GM12878 (cell line): Measurements from ENCODE around the gene SRMS. TPM values are rescaled to one million over a fixed set of nuclear protein-coding genes. Genes with fewer than 3 reads are reported as not detected.

Experiments
- ATAC-seq: fragments of 200-7000 bp; cut with Tn5 transposase; 3 replicates; pipeline ENCODE4 v1.9.1; 2020; ENCODE audit warnings: mild to moderate bottlenecking, moderate library complexity
- BruUV-seq: library from RNA; stranded (reverse); fragments of 400-500 nt; replicated peaks from 2 replicates; lab custom pipeline; 2021; lab: Mats Ljungman, UMichigan
- CTCF ChIA-PET: fragments of 300-600 bp; sonication (Branson Sonifier 250); formaldehyde crosslinking; extraction: SDS; loops from one replicate; lab custom pipeline; 2021; ENCODE audit warnings: inconsistent platforms; lab: Yijun Ruan, JAX
- POLR2A ChIA-PET: fragments of 350-600 bp; formaldehyde crosslinking; extraction: SDS; loops from one replicate; lab custom pipeline; 2021; ENCODE audit warnings: inconsistent platforms; lab: Charles Lee
- RAD21 ChIA-PET: fragments of 300-600 bp; sonication (Branson Sonifier 250); formaldehyde crosslinking; loops from one replicate; lab custom pipeline; 2023; ENCODE audit warnings: antibody characterized with exemption; ENCODE audit not compliant: unreplicated experiment; lab: Charles Lee
- SMC1A ChIA-PET: fragments of 300-600 bp; sonication (Branson Sonifier 250); formaldehyde crosslinking; loops from one replicate; lab custom pipeline; 2023; ENCODE audit not compliant: unreplicated experiment, uncharacterized antibody; lab: Charles Lee
- DNase-seq: peaks from one replicate; pipeline ENCODE4 v3.0.0-alpha.2; 2011; ENCODE audit warnings: low read depth, low spot score
- FAIRE-seq: peaks from 3 replicates; lab custom pipeline; 2011; peaks lifted over from hg19 to GRCh38; lab: Jason Lieb, UNC
- H2AFZ ChIP-seq: 2 replicates; pipeline ENCODE4 v1.6.0; 2011; ENCODE audit warnings: low read depth, low read length, control low read depth; ENCODE audit not compliant: control insufficient read depth
- H3K27ac ChIP-seq: 2 replicates; pipeline ENCODE4 v1.5.1; 2011; ENCODE audit warnings: control low read depth; ENCODE audit not compliant: control insufficient read depth, insufficient read depth
- H3K27me3 ChIP-seq, 2 experiments: replicated peaks in 1 of 2; 2 replicates each; pipeline versions ENCODE4 v1.6.0 to v1.6.1; 2011; ENCODE audit warnings: low read length in 1 of 2; ENCODE audit not compliant: control insufficient read depth in 2 of 2, insufficient read depth in 2 of 2
- H3K36me3 ChIP-seq, 2 experiments: 2 replicates each; pipeline ENCODE4 v1.5.1; 2011; ENCODE audit warnings: low read length in 1 of 2; ENCODE audit not compliant: control insufficient read depth in 2 of 2, insufficient read depth in 2 of 2
- H3K4me1 ChIP-seq: 2 replicates; pipeline ENCODE4 v1.6.1; 2011; ENCODE audit warnings: mild to moderate bottlenecking, low read length, moderate library complexity, mixed read lengths; ENCODE audit not compliant: control insufficient read depth, insufficient read depth
- H3K4me2 ChIP-seq: 2 replicates; pipeline ENCODE4 v1.6.0; 2011; ENCODE audit warnings: control low read depth; ENCODE audit not compliant: control insufficient read depth, insufficient read depth
- H3K4me3 ChIP-seq: fragments of 200-600 bp; sonication (generic); 2 replicates; pipeline ENCODE4 v1.5.1; 2016
- H3K79me2 ChIP-seq: 2 replicates; pipeline ENCODE4 v1.6.0; 2011; ENCODE audit warnings: low read length; ENCODE audit not compliant: control insufficient read depth, insufficient read depth
- H3K9ac ChIP-seq: 2 replicates; pipeline ENCODE4 v1.8.0; 2011; ENCODE audit warnings: low read length, control low read depth, mixed read lengths; ENCODE audit not compliant: control insufficient read depth, insufficient read depth
- H3K9me3 ChIP-seq: replicated peaks from 3 replicates; pipeline ENCODE4 v1.5.1; 2011; ENCODE audit warnings: mild to moderate bottlenecking, low read length; ENCODE audit not compliant: control insufficient read depth, insufficient read depth
- H4K20me1 ChIP-seq: 2 replicates; pipeline ENCODE4 v1.6.0; 2011; ENCODE audit not compliant: control insufficient read depth, insufficient read depth
- ASH2L ChIP-seq: fragments of 300-600, 200-600 bp; sonication (generic); IDR thresholded peaks from 2 replicates; pipeline ENCODE4 v1.6.1; 2017; ENCODE audit warnings: low read depth, mild to moderate bottlenecking, borderline replicate concordance
- CBX3 ChIP-seq: fragments of 200-600 bp; sonication (generic); IDR thresholded peaks from 2 replicates; pipeline ENCODE4 v1.6.1; 2016; ENCODE audit warnings: low read depth, borderline replicate concordance
- CHD4 ChIP-seq: fragments of 200-600 bp; sonication (generic); IDR thresholded peaks from 2 replicates; pipeline ENCODE4 v1.6.1; 2016; ENCODE audit warnings: mild to moderate bottlenecking
- ESRRA ChIP-seq: IDR thresholded peaks from 2 replicates; pipeline ENCODE4 v1.6.1; 2012; ENCODE audit warnings: mild to moderate bottlenecking, low read length, improper control_type of control experiment
- FOS ChIP-seq: IDR thresholded peaks from 3 replicates; pipeline ENCODE4 v1.6.1; 2011; ENCODE audit warnings: borderline replicate concordance; ENCODE audit not compliant: insufficient read length; ENCODE audit errors: extremely low read depth
- IKZF2 ChIP-seq, 2 experiments: fragments of 450-650 bp; IDR thresholded peaks; 2 replicates each; pipeline ENCODE4 v1.6.1; 2017; ENCODE audit warnings: mild to moderate bottlenecking in 2 of 2, moderate library complexity in 2 of 2
- MYC ChIP-seq: IDR thresholded peaks from 2 replicates; pipeline ENCODE4 v1.6.1; 2011; ENCODE audit warnings: mild to moderate bottlenecking, low read length, moderate library complexity, inconsistent platforms; ENCODE audit not compliant: insufficient read depth, insufficient replicate concordance, insufficient read length, severe bottlenecking
- NFYB ChIP-seq: IDR thresholded peaks from 2 replicates; pipeline ENCODE4 v1.6.1; 2011; ENCODE audit warnings: low read depth, mild to moderate bottlenecking, low read length, improper control_type of control experiment, moderate library complexity; ENCODE audit not compliant: insufficient read depth
- NR2F1 ChIP-seq: fragments of 450-650 bp; conservative IDR thresholded peaks from 2 replicates; pipeline ENCODE4 v1.6.1; 2017; ENCODE audit warnings: mild to moderate bottlenecking
- RBBP5 ChIP-seq: fragments of 200-600 bp; sonication (generic); conservative IDR thresholded peaks from 2 replicates; pipeline ENCODE4 v1.6.1; 2016
- YY1 ChIP-seq: IDR thresholded peaks from 2 replicates; pipeline ENCODE4 v1.6.1; 2011; ENCODE audit warnings: low read depth, mild to moderate bottlenecking, low read length
- WGBS: methylation state at CpG from one replicate; pipeline ENCODE4 v1.1.6; 2016; ENCODE audit warnings: low lambda C conversion rate; ENCODE audit not compliant: insufficient replicate concordance, insufficient coverage; ENCODE audit errors: missing lambda C conversion rate; 5-methylcytosine and 5-hydroxymethylcytosine counted together
- in situ Hi-C: fragments of 300-500 bp; cut with MboI; formaldehyde crosslinking; loops from 9 replicates; pipeline ENCODE4 v1.14.3; 2018; ENCODE audit warnings: mixed read lengths
- intact Hi-C: fragments of 100-400 bp; cut with micrococcal nuclease; formaldehyde crosslinking; loops from one replicate; pipeline ENCODE4 v1.14.2; 2022; ENCODE audit not compliant: unreplicated experiment
- polyA plus RNA-seq, 11 experiments: library from polyadenylated mRNA; depleted of rRNA in 4 of 11; unstranded in 6 of 11; stranded (reverse) in 5 of 11; fragments of >200 nt; fragmentation: Nextera tagmentation in 4 of 11; fragmentation: Illumina TruSeq in 1 of 11; extraction: Ambion mirVana in 4 of 11; extraction: Trizol in 1 of 11; gene quantifications; 1 replicate in 1 of 11; 2 replicates in 10 of 11; pipeline versions ENCODE4 v1.2.1 to v1.2.3, GENCODE V29; 2011 to 2016; ENCODE audit warnings: inconsistent platforms in 2 of 11, missing spikeins in 2 of 11, low read depth in 1 of 11
- total RNA-seq, 4 experiments: library from RNA; depleted of rRNA in 3 of 4; stranded (reverse); fragments of >200 nt in 3 of 4; fragmentation: Illumina TruSeq in 1 of 4; extraction: Trizol in 1 of 4; gene quantifications; 2 replicates each; pipeline versions ENCODE4 v1.2.1 to v1.2.3, GENCODE V29; 2013 to 2021
- TF ChIP-seq, protein P1 (sequence below): fragments of 150-350 bp; IDR thresholded peaks from 2 replicates; pipeline ENCODE4 v1.6.1; 2014; ENCODE audit warnings: mild to moderate bottlenecking, low read depth, low read length
- TF ChIP-seq, protein P2 (sequence below): IDR thresholded peaks from 2 replicates; pipeline ENCODE4 v1.6.1; 2012; ENCODE audit warnings: low read depth, low read length, improper control_type of control experiment
- TF ChIP-seq, protein P3 (sequence below): fragments of 150-350 bp; IDR thresholded peaks from 2 replicates; pipeline ENCODE4 v1.6.1; 2016; ENCODE audit warnings: low read depth, low read length

Gene SRMS
- total and polyA plus RNA-seq, 10 of the 15 experiments (the other 5 are each of a cell fraction or from before 2014, with no cell fraction given): not detected

DNA sequence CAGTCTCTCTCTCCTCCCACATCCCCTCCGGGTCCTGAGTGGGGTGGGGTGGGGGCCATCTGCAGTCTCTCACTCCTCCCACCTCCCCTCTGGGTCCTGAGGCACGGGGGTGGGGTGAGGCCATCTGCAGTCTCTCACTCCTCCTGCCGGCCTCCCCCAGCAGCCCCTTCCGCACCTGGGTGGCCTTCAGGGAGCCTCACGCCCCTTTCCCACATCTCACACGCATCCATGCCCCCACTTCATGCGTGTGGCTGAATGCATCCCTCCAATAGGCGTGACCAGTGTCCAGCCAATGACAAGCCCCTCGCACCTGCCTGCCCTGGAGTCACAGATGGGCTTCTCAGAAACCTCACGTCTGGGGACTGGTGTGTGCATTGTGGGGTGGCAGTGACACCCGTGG, 993 bp upstream of the SRMS start (continued):
- TF ChIP-seq, protein P1, sequence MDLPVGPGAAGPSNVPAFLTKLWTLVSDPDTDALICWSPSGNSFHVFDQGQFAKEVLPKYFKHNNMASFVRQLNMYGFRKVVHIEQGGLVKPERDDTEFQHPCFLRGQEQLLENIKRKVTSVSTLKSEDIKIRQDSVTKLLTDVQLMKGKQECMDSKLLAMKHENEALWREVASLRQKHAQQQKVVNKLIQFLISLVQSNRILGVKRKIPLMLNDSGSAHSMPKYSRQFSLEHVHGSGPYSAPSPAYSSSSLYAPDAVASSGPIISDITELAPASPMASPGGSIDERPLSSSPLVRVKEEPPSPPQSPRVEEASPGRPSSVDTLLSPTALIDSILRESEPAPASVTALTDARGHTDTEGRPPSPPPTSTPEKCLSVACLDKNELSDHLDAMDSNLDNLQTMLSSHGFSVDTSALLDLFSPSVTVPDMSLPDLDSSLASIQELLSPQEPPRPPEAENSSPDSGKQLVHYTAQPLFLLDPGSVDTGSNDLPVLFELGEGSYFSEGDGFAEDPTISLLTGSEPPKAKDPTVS: no peak
- no peak for TF ChIP-seq ASH2L

DNA sequence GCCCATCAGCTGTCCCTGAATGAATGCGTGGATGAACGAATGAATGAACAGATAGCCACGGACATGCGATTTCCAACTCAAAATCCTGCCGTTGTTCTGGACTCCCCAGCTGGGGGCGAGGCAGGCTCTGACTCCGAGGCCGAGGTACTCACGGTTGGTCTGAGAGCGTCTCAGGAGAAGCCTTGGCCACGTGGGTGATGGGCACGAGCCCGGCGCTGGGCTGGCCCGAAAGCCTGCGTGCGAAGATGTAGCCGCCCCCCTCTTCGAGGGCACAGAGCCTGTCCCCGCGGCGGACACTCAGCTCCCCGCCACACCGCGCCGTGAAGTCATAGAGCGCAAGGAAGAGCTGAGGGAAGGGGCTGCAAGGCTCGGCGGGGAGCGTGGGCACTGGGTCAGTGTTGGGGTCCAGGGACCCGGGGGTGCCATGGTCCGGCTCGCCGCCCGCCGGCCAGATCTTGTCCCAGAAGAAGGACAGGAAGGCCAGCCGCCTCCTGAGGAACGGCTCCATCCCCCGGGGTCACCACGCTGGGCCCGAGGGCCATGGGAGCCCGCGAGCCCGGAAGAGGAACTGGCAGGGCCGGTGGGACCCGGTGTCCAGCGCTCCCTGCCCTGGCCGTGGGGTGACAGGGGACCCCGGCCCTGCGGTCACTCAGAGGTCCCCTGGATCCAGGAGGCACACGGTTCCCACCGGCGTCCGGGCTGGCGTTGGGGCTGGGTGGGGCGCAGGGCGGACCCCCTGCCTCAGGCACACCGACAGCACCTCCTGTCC, 409 bp downstream of the SRMS start:
- 82% methylated on average over 32 of the region's 58 CpGs for WGBS
- H3K9me3 ChIP-seq: no peaks in the 10 kb centered on the region
- no peak overlapping the region for H2AFZ ChIP-seq
- ChIA-PET POLR2A (no interaction called here), RAD21 (interaction anchor here (0.9 kb wide), 1 partner anchor 26 kb away, joined by 3 read pairs; no protein-coding TSS in a partner anchor), CTCF (no interaction called here), SMC1A (no interaction called here)
- no peak overlapping the region for H3K9ac ChIP-seq
- H3K4me3 ChIP-seq: no peak overlapping the region
- H3K4me2 ChIP-seq: no peak overlapping the region
- in situ Hi-C loops (no loop called here), intact Hi-C loops (no loop called here)
- no peaks in the 10 kb centered on the region for H3K79me2 ChIP-seq
- FAIRE-seq (no peak), DNase-seq (no peak), ATAC-seq (no peak)
- no TSS peak for BruUV-seq
- H3K4me1 ChIP-seq: peaks cover 14% of the 10 kb centered on the region
- H4K20me1 ChIP-seq: no peaks in the 10 kb centered on the region
- no peak overlapping the region for H3K27ac ChIP-seq
- H3K36me3 ChIP-seq: no peaks in the 10 kb centered on the region
- no peaks in the 10 kb centered on the region; a peak in 1 of 4 replicates for H3K27me3 ChIP-seq
- no peak for TF ChIP-seq NR2F1
- TF ChIP-seq MYC: no peak
- TF ChIP-seq RBBP5: no peak
- no peak for TF ChIP-seq IKZF2 (IDR thresholded peaks at IDR 0.05)
- TF ChIP-seq, protein P2, sequence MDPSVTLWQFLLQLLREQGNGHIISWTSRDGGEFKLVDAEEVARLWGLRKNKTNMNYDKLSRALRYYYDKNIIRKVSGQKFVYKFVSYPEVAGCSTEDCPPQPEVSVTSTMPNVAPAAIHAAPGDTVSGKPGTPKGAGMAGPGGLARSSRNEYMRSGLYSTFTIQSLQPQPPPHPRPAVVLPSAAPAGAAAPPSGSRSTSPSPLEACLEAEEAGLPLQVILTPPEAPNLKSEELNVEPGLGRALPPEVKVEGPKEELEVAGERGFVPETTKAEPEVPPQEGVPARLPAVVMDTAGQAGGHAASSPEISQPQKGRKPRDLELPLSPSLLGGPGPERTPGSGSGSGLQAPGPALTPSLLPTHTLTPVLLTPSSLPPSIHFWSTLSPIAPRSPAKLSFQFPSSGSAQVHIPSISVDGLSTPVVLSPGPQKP: no peak
- TF ChIP-seq, protein P3, sequence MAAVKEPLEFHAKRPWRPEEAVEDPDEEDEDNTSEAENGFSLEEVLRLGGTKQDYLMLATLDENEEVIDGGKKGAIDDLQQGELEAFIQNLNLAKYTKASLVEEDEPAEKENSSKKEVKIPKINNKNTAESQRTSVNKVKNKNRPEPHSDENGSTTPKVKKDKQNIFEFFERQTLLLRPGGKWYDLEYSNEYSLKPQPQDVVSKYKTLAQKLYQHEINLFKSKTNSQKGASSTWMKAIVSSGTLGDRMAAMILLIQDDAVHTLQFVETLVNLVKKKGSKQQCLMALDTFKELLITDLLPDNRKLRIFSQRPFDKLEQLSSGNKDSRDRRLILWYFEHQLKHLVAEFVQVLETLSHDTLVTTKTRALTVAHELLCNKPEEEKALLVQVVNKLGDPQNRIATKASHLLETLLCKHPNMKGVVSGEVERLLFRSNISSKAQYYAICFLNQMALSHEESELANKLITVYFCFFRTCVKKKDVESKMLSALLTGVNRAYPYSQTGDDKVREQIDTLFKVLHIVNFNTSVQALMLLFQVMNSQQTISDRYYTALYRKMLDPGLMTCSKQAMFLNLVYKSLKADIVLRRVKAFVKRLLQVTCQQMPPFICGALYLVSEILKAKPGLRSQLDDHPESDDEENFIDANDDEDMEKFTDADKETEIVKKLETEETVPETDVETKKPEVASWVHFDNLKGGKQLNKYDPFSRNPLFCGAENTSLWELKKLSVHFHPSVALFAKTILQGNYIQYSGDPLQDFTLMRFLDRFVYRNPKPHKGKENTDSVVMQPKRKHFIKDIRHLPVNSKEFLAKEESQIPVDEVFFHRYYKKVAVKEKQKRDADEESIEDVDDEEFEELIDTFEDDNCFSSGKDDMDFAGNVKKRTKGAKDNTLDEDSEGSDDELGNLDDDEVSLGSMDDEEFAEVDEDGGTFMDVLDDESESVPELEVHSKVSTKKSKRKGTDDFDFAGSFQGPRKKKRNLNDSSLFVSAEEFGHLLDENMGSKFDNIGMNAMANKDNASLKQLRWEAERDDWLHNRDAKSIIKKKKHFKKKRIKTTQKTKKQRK: no peak
- TF ChIP-seq CHD4: no peak
- no peak for TF ChIP-seq CBX3
- TF ChIP-seq, protein P1: no peak
- no peak for TF ChIP-seq NFYB
- no peak for TF ChIP-seq FOS
- TF ChIP-seq ESRRA: no peak
- TF ChIP-seq YY1: no peak
